ENCODE results near the gene AP2B1. TPM values are rescaled to one million over a fixed set of nuclear protein-coding genes. Genes with fewer than 3 reads are reported as not detected.
A peak's percentile ranks its signal among the peaks of the same experiment; 100 is the strongest.

Gene AP2B1
- total and polyA plus RNA-seq, 2 experiments from 2014 or later: 54.7 to 90.9 TPM

DNA sequence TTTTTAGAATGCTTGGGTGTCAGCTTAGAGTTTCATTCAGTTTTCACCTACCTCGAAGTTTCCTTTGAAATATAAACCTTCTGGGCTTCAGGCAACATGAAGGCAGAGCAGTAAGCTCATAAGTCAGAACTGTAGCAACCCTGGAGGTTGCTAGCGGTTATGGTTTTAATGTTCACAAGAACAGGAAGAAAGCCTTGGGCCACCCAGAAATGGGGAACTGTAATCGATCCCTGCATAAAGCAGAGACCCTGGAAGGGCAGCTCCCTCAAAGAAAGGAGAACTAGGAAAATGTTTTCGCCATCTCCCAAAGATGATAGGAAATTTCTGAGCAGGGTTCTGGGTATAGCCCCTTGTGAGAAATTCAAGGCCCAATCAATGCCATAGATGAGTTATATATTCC is 96.5 kb downstream of the AP2B1 start:
- Histone ChIP-seq H3K27ac (no peak overlapping the region), H3K9me3 (ENCODE audit: low read depth) (no peaks in the 10 kb centered on the region), H3K27me3 (no peaks in the 10 kb centered on the region), H3K4me1 (ENCODE audit: low read depth) (no peaks in the 10 kb centered on the region), H3K4me3 (no peak overlapping the region), H3K36me3 (peaks cover 37% of the 10 kb centered on the region)
- TF ChIP-seq CTCF (IDR thresholded peaks at IDR 0.05; ENCODE audit: low read depth, low read length): no peak
- DNase-seq (ENCODE audit: low read depth in 1 of 2, low spot score in 1 of 2): no peak

GRCh38 chr17:35684055-35684802 is 97.1 kb downstream of the AP2B1 start:
- Histone ChIP-seq H3K9me3 (ENCODE audit: low read depth) (no peaks in the 10 kb centered on the region), H3K4me3 (no peak overlapping the region), H3K4me1 (ENCODE audit: low read depth) (no peaks in the 10 kb centered on the region), H3K27ac (no peak overlapping the region), H3K27me3 (no peaks in the 10 kb centered on the region), H3K36me3 (peaks cover 37% of the 10 kb centered on the region)
- no peak for TF ChIP-seq CTCF (IDR thresholded peaks at IDR 0.05; ENCODE audit: low read depth, low read length)
- DNase-seq (ENCODE audit: low read depth in 1 of 2, low spot score in 1 of 2): peak in 1 of 2 donors; percentile 14

- no peak overlapping the region for H3K27ac ChIP-seq
- H3K4me3 ChIP-seq: no peak overlapping the region
- no peak for DNase-seq (ENCODE audit: low read depth in 1 of 2, low spot score in 1 of 2)
- peaks cover 1% of the 10 kb centered on the region for H3K36me3 ChIP-seq
- H3K9me3 ChIP-seq (ENCODE audit: low read depth): no peaks in the 10 kb centered on the region
- TF ChIP-seq CTCF (IDR thresholded peaks at IDR 0.05; ENCODE audit: low read depth, low read length): no peak
- peaks cover 32% of the 10 kb centered on the region for H3K4me1 ChIP-seq (ENCODE audit: low read depth)
- H3K27me3 ChIP-seq: no peaks in the 10 kb centered on the region
Observed at GRCh38 chr17:35692512-35693210, 105.5 kb downstream of the AP2B1 start.

DNA sequence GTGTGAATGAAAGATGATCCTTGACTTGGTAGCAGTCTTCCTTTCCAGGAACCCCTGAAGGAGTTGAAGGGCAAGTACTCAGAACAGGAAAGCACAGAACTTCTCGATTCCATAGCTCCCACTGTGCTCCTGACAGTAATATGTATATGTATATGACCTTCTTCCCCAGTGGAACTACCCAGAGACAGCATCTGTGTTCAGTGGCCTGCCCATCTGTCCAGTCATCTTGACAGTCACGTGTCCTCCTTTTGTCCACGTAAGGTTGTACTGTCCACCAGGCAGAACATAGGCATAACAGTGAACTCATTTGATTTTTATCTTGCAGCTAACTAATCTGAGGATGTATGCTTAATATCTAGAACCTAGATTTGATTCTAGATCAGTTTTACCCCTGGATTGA is 106.5 kb downstream of the AP2B1 start:
- no peak for DNase-seq (ENCODE audit: low read depth in 1 of 2, low spot score in 1 of 2)
- Histone ChIP-seq H3K27me3 (no peaks in the 10 kb centered on the region), H3K27ac (peak overlapping the region; percentile 82), H3K9me3 (ENCODE audit: low read depth) (no peaks in the 10 kb centered on the region), H3K36me3 (no peaks in the 10 kb centered on the region), H3K4me3 (no peak overlapping the region), H3K4me1 (ENCODE audit: low read depth) (peaks cover 32% of the 10 kb centered on the region)
- no peak for TF ChIP-seq CTCF (IDR thresholded peaks at IDR 0.05; ENCODE audit: low read depth, low read length)

DNA sequence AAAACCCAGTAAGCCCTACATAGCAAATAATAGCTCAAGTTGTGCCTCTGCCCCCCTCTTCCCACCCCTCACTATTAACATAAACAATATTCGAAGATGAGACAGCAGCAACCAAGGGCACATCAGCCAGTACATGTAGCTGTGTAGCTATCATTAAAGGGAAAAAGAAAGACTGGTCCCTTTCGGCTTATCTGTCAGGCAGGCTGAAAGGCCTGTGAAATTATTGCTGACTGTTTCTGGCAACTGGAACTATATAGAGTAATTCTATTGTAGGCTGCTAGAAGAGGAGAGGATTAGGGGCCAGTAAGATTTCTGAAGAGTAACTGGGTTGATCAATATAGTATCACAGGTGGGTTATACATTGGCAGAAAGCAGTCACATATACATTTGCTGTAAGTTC is 107.8 kb downstream of the AP2B1 start:
- H3K4me1 ChIP-seq (ENCODE audit: low read depth): peaks cover 30% of the 10 kb centered on the region
- no peak for DNase-seq (ENCODE audit: low read depth in 1 of 2, low spot score in 1 of 2)
- no peaks in the 10 kb centered on the region for H3K9me3 ChIP-seq (ENCODE audit: low read depth)
- H3K27ac ChIP-seq: peak overlapping the region; percentile 82
- TF ChIP-seq CTCF (IDR thresholded peaks at IDR 0.05; ENCODE audit: low read depth, low read length): no peak
- no peak overlapping the region for H3K4me3 ChIP-seq
- H3K36me3 ChIP-seq: no peaks in the 10 kb centered on the region
- H3K27me3 ChIP-seq: no peaks in the 10 kb centered on the region
